Endothelial cell of umbilical vein (primary cell): ENCODE measurements around the gene YEATS4. TPM values are rescaled to one million over a fixed set of nuclear protein-coding genes. Genes with fewer than 3 reads are reported as not detected.

Experiments
- BruUV-seq: library from RNA; stranded (reverse); fragments of 400-500 nt; replicated peaks from 2 replicates; lab custom pipeline; 2021; lab: Mats Ljungman, UMichigan
- CTCF ChIA-PET: fragments of 300-600, 350-600 bp; sonication (Branson Sonifier 250); formaldehyde crosslinking; loops from one replicate; lab custom pipeline; 2021; ENCODE audit warnings: antibody characterized with exemption, inconsistent platforms; lab: Charles Lee
- POLR2A ChIA-PET: fragments of 300-600, 350-600 bp; sonication (Branson Sonifier 250); formaldehyde crosslinking; loops from one replicate; lab custom pipeline; 2021; ENCODE audit warnings: antibody characterized with exemption, inconsistent platforms; lab: Charles Lee
- DNase-seq: peaks from one replicate; pipeline ENCODE4 v3.0.0-alpha.2; 2011; ENCODE audit warnings: low read depth, low spot score
- FAIRE-seq: peaks from 2 replicates; lab custom pipeline; 2011; peaks lifted over from hg19 to GRCh38; lab: Jason Lieb, UNC
- H2AFZ ChIP-seq: 2 replicates; pipeline ENCODE4 v1.6.0; 2012; ENCODE audit warnings: low read depth, low read length, control low read depth, inconsistent platforms
- H3K27ac ChIP-seq: 2 replicates; pipeline ENCODE4 v1.5.1; 2011; ENCODE audit warnings: low read depth, mild to moderate bottlenecking, control low read depth, low read length, moderate library complexity; ENCODE audit not compliant: insufficient read depth
- H3K27me3 ChIP-seq, 2 experiments: 2 replicates each; pipeline versions ENCODE4 v1.6.0 to v1.6.1; 2011; ENCODE audit warnings: low read length in 2 of 2, mixed read lengths in 1 of 2; ENCODE audit not compliant: control insufficient read depth in 2 of 2, insufficient read depth in 2 of 2
- H3K36me3 ChIP-seq, 2 experiments: 2 replicates in 1 of 2; 3 replicates in 1 of 2; pipeline ENCODE4 v1.5.1; 2011; ENCODE audit warnings: low read length in 2 of 2, mild to moderate bottlenecking in 1 of 2, moderate library complexity in 1 of 2; ENCODE audit not compliant: control insufficient read depth in 2 of 2, insufficient read depth in 2 of 2; ENCODE audit errors: extremely low read depth in 1 of 2
- H3K4me1 ChIP-seq: 3 replicates; pipeline ENCODE4 v1.5.1; 2011; ENCODE audit warnings: mild to moderate bottlenecking, low read length; ENCODE audit not compliant: control insufficient read depth, insufficient read depth; ENCODE audit errors: extremely low read depth
- H3K4me2 ChIP-seq: 2 replicates; pipeline ENCODE4 v1.6.1; 2011; ENCODE audit warnings: low read length, control low read depth, mixed read lengths; ENCODE audit not compliant: insufficient read depth
- H3K4me3 ChIP-seq, 3 experiments: fragments of 200-600 bp in 1 of 3; sonication (generic), shearing (Covaris generic) in 1 of 3; replicated peaks in 1 of 3; 2 replicates each; pipeline ENCODE4 v1.5.1; 2011 to 2016; ENCODE audit warnings: control low read depth in 3 of 3, low read length in 3 of 3, mild to moderate bottlenecking in 2 of 3, inconsistent platforms in 1 of 3, low read depth in 1 of 3, moderate library complexity in 1 of 3; ENCODE audit not compliant: insufficient read depth in 1 of 3
- H3K79me2 ChIP-seq: 2 replicates; pipeline ENCODE4 v1.6.0; 2012; ENCODE audit warnings: low read length, inconsistent platforms; ENCODE audit not compliant: control insufficient read depth, insufficient read depth
- H3K9ac ChIP-seq: replicated peaks from 2 replicates; pipeline ENCODE3; 2011; ENCODE audit warnings: low read length, control low read depth; ENCODE audit not compliant: insufficient read depth; ENCODE audit errors: extremely low read depth
- H3K9me1 ChIP-seq: replicated peaks from 3 replicates; pipeline ENCODE4 v1.6.0; 2011; ENCODE audit warnings: mild to moderate bottlenecking, low read length; ENCODE audit not compliant: control insufficient read depth, insufficient read depth; ENCODE audit errors: extremely low read depth
- H3K9me3 ChIP-seq: replicated peaks from 2 replicates; pipeline ENCODE4 v1.5.1; 2012; ENCODE audit warnings: low read length, inconsistent platforms; ENCODE audit not compliant: control insufficient read depth, insufficient read depth
- H4K20me1 ChIP-seq: replicated peaks from 2 replicates; pipeline ENCODE3; 2011; ENCODE audit warnings: mild to moderate bottlenecking, low read length; ENCODE audit not compliant: control insufficient read depth, insufficient read depth; ENCODE audit errors: extremely low read depth
- EZH2 ChIP-seq: IDR thresholded peaks from 2 replicates; pipeline ENCODE4 v1.6.1; 2012; ENCODE audit warnings: borderline replicate concordance, low read depth, mild to moderate bottlenecking, moderate library complexity, low read length, inconsistent platforms; ENCODE audit not compliant: severe bottlenecking
- FOS ChIP-seq: IDR thresholded peaks from 2 replicates; pipeline ENCODE4 v1.6.1; 2011; ENCODE audit warnings: mild to moderate bottlenecking, low read length, moderate library complexity, borderline replicate concordance; ENCODE audit not compliant: insufficient read depth
- GATA2 ChIP-seq: IDR thresholded peaks from 2 replicates; pipeline ENCODE4 v1.7.0; 2011; ENCODE audit warnings: low read depth, mild to moderate bottlenecking, moderate library complexity, mixed read lengths, low read length; ENCODE audit not compliant: insufficient read length, insufficient read depth
- JUN ChIP-seq: IDR thresholded peaks from 2 replicates; pipeline ENCODE4 v1.6.1; 2011; ENCODE audit warnings: borderline replicate concordance, low read depth; ENCODE audit not compliant: insufficient read length, insufficient read depth
- MYC ChIP-seq: IDR thresholded peaks from one replicate; pipeline ENCODE4 v1.6.1; 2011; ENCODE audit warnings: mild to moderate bottlenecking, low read depth, low read length
- POLR2A ChIP-seq: IDR thresholded peaks from 2 replicates; pipeline ENCODE4 v1.6.1; 2012; ENCODE audit warnings: low read depth, mild to moderate bottlenecking, control low read depth, low read length
- POLR2AphosphoS5 ChIP-seq: IDR thresholded peaks from 2 replicates; pipeline ENCODE4 v1.6.1; 2012; ENCODE audit warnings: low read depth, mild to moderate bottlenecking, control low read depth, low read length, moderate library complexity; ENCODE audit not compliant: insufficient read depth
- dilution Hi-C: fragments of 300-500 bp; cut with MboI; formaldehyde crosslinking; loops from one replicate; pipeline ENCODE4 v1.15.0; 2019; ENCODE audit warnings: low sequenced_read_pairs; ENCODE audit not compliant: extremely low pct_ligation_motif_present
- intact Hi-C: fragments of 100-400 bp; cut with micrococcal nuclease; formaldehyde crosslinking; loops from one replicate; pipeline ENCODE4 v1.10.0; 2022
- polyA plus RNA-seq, 4 experiments: library from polyadenylated mRNA; depleted of rRNA in 3 of 4; stranded (reverse) in 3 of 4; unstranded in 1 of 4; fragments of >200 nt; gene quantifications; 2 replicates each; pipeline versions ENCODE4 v1.2.1 to v1.2.3, GENCODE V29; 2011 to 2012; ENCODE audit warnings: missing spikeins in 1 of 4
- total RNA-seq: library from RNA; stranded (reverse); gene quantifications from 2 replicates; pipeline ENCODE4 v1.2.3, GENCODE V29; 2021
- TF ChIP-seq, protein P1 (sequence below), 2 donors: IDR thresholded peaks; 1 replicate in 1 of 2; 2 replicates in 1 of 2; pipeline ENCODE4 v1.5.1; 2011; ENCODE audit warnings: low read length in 2 of 2, mild to moderate bottlenecking in 2 of 2, moderate library complexity in 2 of 2, control low read depth in 1 of 2, inconsistent platforms in 1 of 2, low read depth in 1 of 2; ENCODE audit not compliant: insufficient read depth in 1 of 2; ENCODE audit errors: extremely low read depth in 1 of 2
- TF ChIP-seq, protein P2 (sequence below): IDR thresholded peaks from 2 replicates; pipeline ENCODE4 v1.6.1; 2011; ENCODE audit not compliant: insufficient read depth, insufficient read length

The YEATS4 gene
- total and polyA plus RNA-seq, 2 donors (not counting 3 experiments of a cell fraction or from before 2014, with no cell fraction given) = 13.6 to 16.7 TPM

DNA sequence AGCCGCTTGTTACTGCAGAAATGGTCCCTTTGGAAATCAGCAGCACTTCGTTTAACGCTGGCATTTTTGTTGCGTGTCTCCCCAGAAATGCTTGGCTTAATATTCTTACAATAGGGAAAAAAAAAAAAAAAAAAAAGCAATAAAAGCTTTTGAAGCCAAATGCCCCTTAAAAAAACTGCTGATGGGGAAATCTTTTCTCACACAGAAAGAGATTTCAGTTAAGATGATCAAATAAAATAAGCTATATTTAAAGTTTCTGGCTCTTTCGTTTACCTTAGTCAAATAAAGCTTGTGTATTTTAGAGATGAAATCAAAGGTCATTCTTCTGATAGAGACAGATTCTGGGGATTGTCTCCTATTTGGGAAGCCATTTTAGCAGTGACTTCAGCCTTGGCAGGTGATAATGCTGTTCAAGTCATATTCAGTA is 58.2 kb downstream of the YEATS4 start:
- Histone ChIP-seq H3K9me3 (no peaks in the 10 kb centered on the region), H3K4me1 (no peaks in the 10 kb centered on the region), H3K9me1 (no peaks in the 10 kb centered on the region), H3K4me3 (no peak overlapping the region), H4K20me1 (no peaks in the 10 kb centered on the region), H3K27me3 (no peaks in the 10 kb centered on the region), H3K79me2 (no peaks in the 10 kb centered on the region), H3K4me2 (no peak overlapping the region), H3K9ac (no peak overlapping the region), H3K27ac (no peak overlapping the region), H2AFZ (no peak overlapping the region), H3K36me3 (no peaks in the 10 kb centered on the region)
- ChIA-PET CTCF (interaction anchor here (0.6 to 9.1 kb wide), 6 partner anchors 8 to 181 kb away, joined by 3 to 69 read pairs (median 4); no protein-coding TSS in a partner anchor), POLR2A (no interaction called here)
- dilution Hi-C loops = no loop called here
- intact Hi-C loops = loop anchor here (5.0 kb wide), 2 partner anchors 45 to 170 kb away; partner anchors contain the start of gene CCT2
- no TSS peak for BruUV-seq
- TF ChIP-seq MYC (no peak), GATA2 (no peak), EZH2 (no peak), JUN (no peak), FOS (no peak), POLR2AphosphoS5 (no peak), POLR2A (no peak)
- TF ChIP-seq, protein P1, sequence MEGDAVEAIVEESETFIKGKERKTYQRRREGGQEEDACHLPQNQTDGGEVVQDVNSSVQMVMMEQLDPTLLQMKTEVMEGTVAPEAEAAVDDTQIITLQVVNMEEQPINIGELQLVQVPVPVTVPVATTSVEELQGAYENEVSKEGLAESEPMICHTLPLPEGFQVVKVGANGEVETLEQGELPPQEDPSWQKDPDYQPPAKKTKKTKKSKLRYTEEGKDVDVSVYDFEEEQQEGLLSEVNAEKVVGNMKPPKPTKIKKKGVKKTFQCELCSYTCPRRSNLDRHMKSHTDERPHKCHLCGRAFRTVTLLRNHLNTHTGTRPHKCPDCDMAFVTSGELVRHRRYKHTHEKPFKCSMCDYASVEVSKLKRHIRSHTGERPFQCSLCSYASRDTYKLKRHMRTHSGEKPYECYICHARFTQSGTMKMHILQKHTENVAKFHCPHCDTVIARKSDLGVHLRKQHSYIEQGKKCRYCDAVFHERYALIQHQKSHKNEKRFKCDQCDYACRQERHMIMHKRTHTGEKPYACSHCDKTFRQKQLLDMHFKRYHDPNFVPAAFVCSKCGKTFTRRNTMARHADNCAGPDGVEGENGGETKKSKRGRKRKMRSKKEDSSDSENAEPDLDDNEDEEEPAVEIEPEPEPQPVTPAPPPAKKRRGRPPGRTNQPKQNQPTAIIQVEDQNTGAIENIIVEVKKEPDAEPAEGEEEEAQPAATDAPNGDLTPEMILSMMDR (IDR thresholded peaks at IDR 0.05; ENCODE audit: extremely low read depth in 1 of 2, insufficient read depth in 1 of 2, low read depth in 1 of 2, low read length in 2 of 2) = no peak
- TF ChIP-seq, protein P2, sequence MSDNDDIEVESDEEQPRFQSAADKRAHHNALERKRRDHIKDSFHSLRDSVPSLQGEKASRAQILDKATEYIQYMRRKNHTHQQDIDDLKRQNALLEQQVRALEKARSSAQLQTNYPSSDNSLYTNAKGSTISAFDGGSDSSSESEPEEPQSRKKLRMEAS = no peak
- DNase-seq (no peak), FAIRE-seq (no peak)
